IPS-18c (cell line): Measurements from ENCODE around the gene RAD51C.
A peak's percentile ranks its signal among the peaks of the same experiment; 100 is the strongest.
"Not testable (repeated sequence)": the region's sequence is repeated elsewhere in the genome, so short reads cannot be mapped to it uniquely, and the experiment has no call there.

ENCODE experiments used
- H3K4me3 ChIP-seq: 2 replicates; pipeline ENCODE4 v1.7.0; 2013; ENCODE audit warnings: low read depth, mild to moderate bottlenecking, low read length, moderate library complexity; ENCODE audit not compliant: insufficient read depth
- H3K9me3 ChIP-seq: one replicate; pipeline ENCODE4 v1.6.1; 2013; ENCODE audit warnings: mild to moderate bottlenecking, low read length, moderate library complexity; ENCODE audit not compliant: control insufficient read depth, insufficient read depth

The RAD51C gene

GRCh38 chr17:58692239-58693055 lies at the start of gene RAD51C:
TSS of gene RAD51C (plus strand) at chr17:58692602. CDS start at chr17:58692644, 42 bp downstream.
- H3K9me3 ChIP-seq = no peaks in the 10 kb centered on the region
- H3K4me3 ChIP-seq = peak within 1 kb of the TSS; percentile 43

GRCh38 chr17:58643147-58643546 lies 49.3 kb upstream of the RAD51C start:
- H3K9me3 ChIP-seq = no peaks in the 10 kb centered on the region
- H3K4me3 ChIP-seq = no peak overlapping the region

- H3K4me3 ChIP-seq = no peak overlapping the region
- no peaks in the 10 kb centered on the region for H3K9me3 ChIP-seq
Observed at GRCh38 chr17:58648236-58648635, 44.2 kb upstream of the RAD51C start.

- not testable (repeated sequence) for H3K9me3 ChIP-seq, H3K4me3 ChIP-seq
Observed at GRCh38 chr17:58657962-58658803, 34.2 kb upstream of the RAD51C start.

GRCh38 chr17:58658804-58659713 lies 33.3 kb upstream of the RAD51C start:
- H3K9me3 ChIP-seq = no peaks in the 10 kb centered on the region
- peak overlapping the region; percentile 46 for H3K4me3 ChIP-seq

- peak overlapping the region; percentile 46 for H3K4me3 ChIP-seq
- H3K9me3 ChIP-seq = not testable (repeated sequence)
Observed at GRCh38 chr17:58659714-58660084, 32.7 kb upstream of the RAD51C start.

GRCh38 chr17:58660621-58661020 lies 31.8 kb upstream of the RAD51C start:
- Histone ChIP-seq H3K9me3 (no peaks in the 10 kb centered on the region), H3K4me3 (no peak overlapping the region)

GRCh38 chr17:58661499-58661898 lies 30.9 kb upstream of the RAD51C start:
- no peaks in the 10 kb centered on the region for H3K9me3 ChIP-seq
- no peak overlapping the region for H3K4me3 ChIP-seq

GRCh38 chr17:58664302-58664701 lies 28.1 kb upstream of the RAD51C start:
- H3K9me3 ChIP-seq = no peaks in the 10 kb centered on the region

GRCh38 chr17:58665946-58666857 lies 26.2 kb upstream of the RAD51C start:
- Histone ChIP-seq H3K4me3 (no peak overlapping the region), H3K9me3 (no peaks in the 10 kb centered on the region)

More at GRCh38 chr17:58664302-58664701, 28.1 kb upstream of the RAD51C start:
- H3K4me3 ChIP-seq = no peak overlapping the region

GRCh38 chr17:58666858-58667267 lies 25.5 kb upstream of the RAD51C start:
- Histone ChIP-seq H3K4me3 (no peak overlapping the region), H3K9me3 (no peaks in the 10 kb centered on the region)

GRCh38 chr17:58667934-58668597 lies 24.3 kb upstream of the RAD51C start:
- H3K4me3 ChIP-seq = no peak overlapping the region
- H3K9me3 ChIP-seq = no peaks in the 10 kb centered on the region

- H3K4me3 ChIP-seq = no peak overlapping the region
- no peaks in the 10 kb centered on the region for H3K9me3 ChIP-seq
Observed at GRCh38 chr17:58668598-58668935, 23.8 kb upstream of the RAD51C start.

- no peaks in the 10 kb centered on the region for H3K9me3 ChIP-seq
- no peak overlapping the region for H3K4me3 ChIP-seq
Observed at GRCh38 chr17:58669853-58670252, 22.5 kb upstream of the RAD51C start.

GRCh38 chr17:58671969-58672368 lies 20.4 kb upstream of the RAD51C start:
- Histone ChIP-seq H3K9me3 (no peaks in the 10 kb centered on the region), H3K4me3 (no peak overlapping the region)
